Fibroblast of villous mesenchyme (primary cell): ENCODE data around the gene PYM1. TPM values are rescaled to one million over a fixed set of nuclear protein-coding genes. Genes with fewer than 3 reads are reported as not detected.

ENCODE experiments used
- DNase-seq: peaks from one replicate; pipeline ENCODE4 v3.0.0-alpha.2; 2010; ENCODE audit warnings: low read depth
- H3K4me3 ChIP-seq: 2 replicates; pipeline ENCODE4 v1.5.1; 2011; ENCODE audit warnings: low read depth, mild to moderate bottlenecking, low read length
- CTCF ChIP-seq: IDR thresholded peaks from 2 replicates; pipeline ENCODE4 v1.5.1; 2012; ENCODE audit warnings: low read depth, mild to moderate bottlenecking, low read length; ENCODE audit not compliant: insufficient read depth
- total RNA-seq: library from RNA; depleted of rRNA; stranded (reverse); fragments of >200 nt; gene quantifications from 2 replicates; pipeline ENCODE4 v1.2.3, GENCODE V29; 2012

PYM1 gene
- 32.2 and 32.8 TPM in 2 replicates for total RNA-seq

- peak; percentile 75 for DNase-seq
- H3K4me3 ChIP-seq = peak within 1 kb of the TSS; percentile 99
- TF ChIP-seq CTCF = no peak
Observed at GRCh38 chr12:55927588-55928502, at the start of gene PYM1. Gene PYM1 (minus strand): TSS chr12:55927894. CDS start chr12:55927761, 133 bp downstream.

DNA sequence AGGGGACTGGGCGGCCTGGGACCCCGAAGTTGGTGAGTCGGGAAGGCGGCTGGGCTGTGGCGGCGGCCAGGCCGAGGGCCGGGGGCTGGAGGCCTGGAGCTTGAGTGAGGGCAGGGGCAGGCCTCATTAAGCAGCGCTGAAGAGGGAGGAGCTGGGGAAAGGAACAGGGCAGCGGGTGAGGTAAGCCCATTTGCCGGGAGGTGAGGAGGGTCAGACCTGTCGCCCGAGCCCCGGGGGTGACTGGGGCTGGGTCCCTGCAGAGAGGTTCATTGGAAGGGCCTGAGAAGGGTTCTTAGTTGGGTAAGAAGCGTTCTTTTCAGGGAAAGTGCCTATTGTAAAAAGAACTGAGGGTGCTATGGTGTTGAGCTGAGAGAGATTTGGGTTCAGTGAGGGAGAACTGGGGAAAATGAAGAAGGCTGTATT is 46.6 kb upstream of the PYM1 start:
- no peak for TF ChIP-seq CTCF
- DNase-seq = peak; percentile 56
- peak overlapping the region; percentile 97 for H3K4me3 ChIP-seq

DNA sequence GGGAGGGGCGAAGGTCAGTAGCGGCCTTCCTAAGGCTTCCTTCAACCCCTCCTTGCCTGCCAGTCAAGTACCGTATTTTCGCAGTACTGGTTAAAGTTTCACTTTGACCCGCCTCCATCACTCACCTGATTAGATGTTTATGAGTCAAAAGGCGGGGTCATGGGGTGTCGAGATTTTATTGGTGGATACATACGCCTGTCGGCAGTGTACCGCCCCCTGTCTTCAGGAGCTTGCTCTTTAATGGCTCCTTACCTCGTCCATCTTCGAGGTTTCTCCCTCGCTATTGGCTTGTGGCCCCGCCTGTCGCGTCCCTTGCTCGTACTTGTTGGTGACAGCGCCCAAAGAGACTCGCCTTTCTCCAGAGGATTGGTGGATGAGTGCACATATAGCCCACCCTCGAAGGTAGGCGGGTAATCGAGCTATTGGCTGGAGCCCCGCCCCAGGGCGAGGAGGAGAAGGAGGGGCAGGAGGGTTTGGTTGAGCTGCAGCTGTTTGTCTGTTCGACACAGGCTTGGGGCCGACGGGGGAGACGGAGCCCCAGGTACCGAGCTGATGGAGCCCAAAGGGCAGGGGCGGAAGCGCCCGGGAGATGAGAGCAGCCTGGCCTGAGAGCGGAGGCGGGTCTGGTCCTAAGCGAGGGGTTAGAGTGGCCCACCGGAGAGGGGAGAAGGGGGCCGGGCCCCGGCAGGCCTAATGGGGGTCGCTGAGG is 46.1 kb upstream of the PYM1 start, which contains the start of gene RAB5B:
TSS of gene RAB5B (plus strand) at position 480 of the 709 bp plus-strand sequence. CDS start 12,883 bp downstream, outside the sequence.
- peak; percentile 100 for DNase-seq
- TF ChIP-seq CTCF = no peak
- H3K4me3 ChIP-seq = peak within 1 kb of the TSS; percentile 97

DNA sequence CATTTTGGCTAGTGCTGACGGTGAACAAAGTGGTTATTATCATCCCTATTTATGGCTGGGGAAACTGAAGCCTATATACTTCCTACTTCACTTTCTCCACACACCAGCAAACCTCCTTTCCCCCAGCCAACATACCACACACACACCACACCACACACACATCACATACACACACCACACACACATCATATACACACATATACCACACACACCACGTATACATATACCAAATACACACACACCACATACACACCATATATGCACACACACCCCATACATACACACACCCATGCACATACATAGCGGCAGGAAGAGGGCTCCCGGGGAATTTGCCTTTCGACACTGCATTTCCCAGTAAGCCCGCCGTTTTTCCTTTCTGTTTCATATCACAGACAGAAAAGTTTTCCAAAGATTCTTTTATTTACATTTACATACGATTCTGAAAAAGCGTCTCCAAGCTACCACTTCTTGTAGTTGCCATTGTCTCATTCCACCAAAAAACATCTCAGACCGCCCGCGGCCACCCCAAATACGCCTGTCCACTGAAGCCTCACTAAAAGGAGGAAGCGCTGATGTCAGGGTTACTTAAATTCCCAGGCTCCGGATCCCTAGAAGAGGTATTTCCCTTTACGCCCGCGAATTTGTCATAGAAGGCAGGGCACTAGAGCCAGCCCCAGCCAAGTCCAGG is 45.4 kb upstream of the PYM1 start:
- DNase-seq = no peak
- peak overlapping the region; percentile 65 for H3K4me3 ChIP-seq
- TF ChIP-seq CTCF = no peak

DNA sequence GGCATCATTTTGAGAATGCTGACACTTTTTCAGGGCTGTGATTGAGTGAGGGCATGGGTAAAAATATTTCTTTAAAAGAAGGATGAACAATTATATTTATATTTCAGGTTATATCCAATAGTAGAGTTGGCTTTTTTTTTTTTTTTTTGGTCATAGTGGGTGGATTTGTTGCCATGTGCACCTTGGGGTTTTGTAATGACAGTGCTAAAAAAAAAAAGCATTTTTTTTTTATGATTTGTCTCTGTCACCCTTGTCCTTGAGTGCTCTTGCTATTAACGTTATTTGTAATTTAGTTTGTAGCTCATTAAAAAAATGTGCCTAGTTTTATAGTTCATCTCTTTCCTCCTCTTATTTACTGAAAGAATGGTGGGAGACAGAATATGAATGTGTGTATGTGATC is 44.8 kb upstream of the PYM1 start:
- no peak for TF ChIP-seq CTCF
- H3K4me3 ChIP-seq = peak overlapping the region; percentile 65
- no peak for DNase-seq

GRCh38 chr12:55972042-55972441 is 44.3 kb upstream of the PYM1 start:
- TF ChIP-seq CTCF = no peak
- H3K4me3 ChIP-seq = peak overlapping the region; percentile 65
- peak; percentile 81 for DNase-seq
